AG09309 (cell line): Measurements from ENCODE around the gene SERP2.

Source experiments
- DNase-seq: peaks from one replicate; pipeline ENCODE4 v3.0.0-alpha.2; 2010; ENCODE audit warnings: low read depth
- H3K4me3 ChIP-seq: 2 replicates; pipeline ENCODE4 v1.5.1; 2011; ENCODE audit warnings: mild to moderate bottlenecking, low read depth, low read length, moderate library complexity; ENCODE audit not compliant: control insufficient read depth
- TF ChIP-seq, protein P1 (sequence below): IDR thresholded peaks from 2 replicates; pipeline ENCODE4 v1.5.1; 2011; ENCODE audit warnings: mild to moderate bottlenecking, low read depth, low read length, inconsistent platforms; ENCODE audit not compliant: insufficient read depth, control insufficient read depth; ENCODE audit errors: missing control alignments

The SERP2 gene

DNA sequence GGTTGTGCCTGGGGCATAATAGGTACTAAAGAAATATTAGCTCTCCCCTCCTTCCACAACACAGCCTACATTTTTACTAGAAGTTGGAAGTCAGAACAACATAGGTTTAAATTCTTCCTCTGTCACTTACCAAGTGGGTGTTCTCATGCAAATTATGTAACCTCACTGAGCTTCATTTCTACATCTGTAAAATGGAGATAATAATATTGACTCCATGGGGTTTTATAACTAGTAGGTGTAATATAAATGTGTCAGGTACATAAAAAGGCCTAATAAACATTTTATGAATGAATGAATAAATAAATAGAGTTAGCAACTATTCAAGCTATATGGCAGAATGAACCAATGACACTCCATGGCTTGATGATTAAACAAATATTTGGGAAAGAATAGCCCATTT lies 27.1 kb upstream of the SERP2 start:
- no peak overlapping the region for H3K4me3 ChIP-seq
- no peak for DNase-seq
- TF ChIP-seq, protein P1, sequence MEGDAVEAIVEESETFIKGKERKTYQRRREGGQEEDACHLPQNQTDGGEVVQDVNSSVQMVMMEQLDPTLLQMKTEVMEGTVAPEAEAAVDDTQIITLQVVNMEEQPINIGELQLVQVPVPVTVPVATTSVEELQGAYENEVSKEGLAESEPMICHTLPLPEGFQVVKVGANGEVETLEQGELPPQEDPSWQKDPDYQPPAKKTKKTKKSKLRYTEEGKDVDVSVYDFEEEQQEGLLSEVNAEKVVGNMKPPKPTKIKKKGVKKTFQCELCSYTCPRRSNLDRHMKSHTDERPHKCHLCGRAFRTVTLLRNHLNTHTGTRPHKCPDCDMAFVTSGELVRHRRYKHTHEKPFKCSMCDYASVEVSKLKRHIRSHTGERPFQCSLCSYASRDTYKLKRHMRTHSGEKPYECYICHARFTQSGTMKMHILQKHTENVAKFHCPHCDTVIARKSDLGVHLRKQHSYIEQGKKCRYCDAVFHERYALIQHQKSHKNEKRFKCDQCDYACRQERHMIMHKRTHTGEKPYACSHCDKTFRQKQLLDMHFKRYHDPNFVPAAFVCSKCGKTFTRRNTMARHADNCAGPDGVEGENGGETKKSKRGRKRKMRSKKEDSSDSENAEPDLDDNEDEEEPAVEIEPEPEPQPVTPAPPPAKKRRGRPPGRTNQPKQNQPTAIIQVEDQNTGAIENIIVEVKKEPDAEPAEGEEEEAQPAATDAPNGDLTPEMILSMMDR = no peak

DNA sequence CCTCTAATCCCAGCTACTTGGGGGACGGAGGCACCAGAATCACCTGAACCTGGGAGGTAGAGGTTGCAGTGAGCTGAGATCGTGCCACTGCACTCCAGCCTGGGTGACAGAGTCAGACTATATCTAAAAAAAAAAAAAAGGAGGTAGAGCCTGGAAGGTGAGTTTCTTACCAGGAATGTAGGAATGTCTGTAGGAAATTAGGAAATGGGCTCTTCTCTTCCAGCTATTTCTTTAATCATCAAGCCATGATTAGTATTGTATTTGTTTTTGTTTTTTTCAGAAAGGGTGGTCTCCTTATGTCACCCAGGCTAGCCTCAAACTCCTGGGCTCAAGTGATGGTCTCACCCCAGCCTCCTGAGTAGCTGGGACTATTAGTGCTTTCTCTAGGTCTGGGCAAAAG lies 26.3 kb upstream of the SERP2 start:
- TF ChIP-seq, protein P1 = no peak

DNA sequence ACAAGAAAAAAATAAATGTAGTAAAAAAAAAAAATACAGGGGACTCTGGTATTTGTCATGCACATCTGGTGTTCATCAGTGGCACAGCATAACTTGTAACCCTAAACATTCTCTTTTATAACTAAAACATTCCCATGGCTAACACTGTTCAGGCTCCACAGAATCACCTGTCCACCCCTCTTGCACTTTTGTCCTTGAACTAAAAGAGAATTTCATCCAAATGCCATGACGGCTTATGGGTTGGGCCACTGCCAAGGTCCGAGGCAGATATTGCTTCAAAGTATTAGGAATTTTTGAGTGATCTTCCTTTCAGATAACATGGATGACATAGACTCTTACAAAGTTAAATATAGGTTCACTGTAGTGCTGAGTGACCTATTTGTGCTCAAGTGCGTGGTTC lies 25.7 kb upstream of the SERP2 start:
- no peak for DNase-seq
- TF ChIP-seq, protein P1 = no peak
- no peak overlapping the region for H3K4me3 ChIP-seq

More for the DNA sequence above, 26.3 kb upstream of the SERP2 start:
- H3K4me3 ChIP-seq = no peak overlapping the region
- no peak for DNase-seq

DNA sequence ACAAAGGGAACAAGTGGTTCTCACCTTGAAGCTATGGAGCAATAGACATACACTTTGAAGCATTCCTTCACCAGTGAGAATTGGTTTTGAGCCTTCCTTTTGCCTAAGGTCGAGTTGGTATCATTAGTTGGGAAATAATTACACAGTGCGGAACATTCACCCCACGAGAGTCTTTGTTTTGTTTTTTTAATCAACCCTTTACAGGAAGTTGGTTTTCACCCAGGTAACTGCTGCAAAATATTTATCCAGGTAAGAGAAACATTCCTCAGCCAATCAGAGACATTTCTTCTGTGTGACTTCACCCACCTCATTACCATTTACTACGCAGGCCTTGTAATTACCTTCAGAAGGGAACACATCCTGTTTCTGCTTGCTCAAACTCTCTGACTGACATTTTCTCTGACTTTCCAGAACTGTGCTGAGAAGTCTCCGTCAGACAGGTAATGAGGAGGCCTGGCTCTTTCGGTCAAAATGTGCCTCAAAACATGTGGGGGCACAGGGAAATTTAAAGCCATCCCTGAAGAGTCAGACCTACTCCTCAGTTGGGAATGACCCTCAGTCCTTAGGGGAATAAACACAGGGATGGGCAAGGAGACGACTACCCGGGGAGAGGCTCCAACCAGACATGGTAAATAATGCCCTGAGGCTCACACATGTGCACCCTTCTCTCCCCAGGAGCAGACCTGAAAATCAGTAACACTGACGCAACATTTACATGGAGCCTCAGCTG lies 22.7 kb upstream of the SERP2 start:
- TF ChIP-seq, protein P1 = no peak

DNA sequence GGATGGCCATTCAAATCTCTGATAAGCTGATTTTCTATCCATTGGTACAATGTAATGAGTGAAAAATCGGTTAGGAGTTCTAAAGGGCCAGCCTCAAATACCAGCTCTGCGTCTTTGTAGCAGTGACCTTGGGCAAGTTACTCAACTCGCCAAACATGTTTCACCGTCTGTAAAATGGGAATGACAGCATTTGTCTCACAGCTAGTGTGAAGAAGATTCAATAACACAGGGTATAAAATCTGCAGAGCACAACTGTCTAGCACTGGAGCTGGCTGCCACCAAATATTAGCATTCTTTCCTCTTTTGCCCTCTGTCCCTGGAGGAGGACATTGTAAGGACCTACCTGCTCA lies 22.1 kb upstream of the SERP2 start:
- no peak overlapping the region for H3K4me3 ChIP-seq
- no peak for DNase-seq
- TF ChIP-seq, protein P1 = no peak

More for the DNA sequence above, 22.7 kb upstream of the SERP2 start:
- DNase-seq = no peak
- H3K4me3 ChIP-seq = no peak overlapping the region

DNA sequence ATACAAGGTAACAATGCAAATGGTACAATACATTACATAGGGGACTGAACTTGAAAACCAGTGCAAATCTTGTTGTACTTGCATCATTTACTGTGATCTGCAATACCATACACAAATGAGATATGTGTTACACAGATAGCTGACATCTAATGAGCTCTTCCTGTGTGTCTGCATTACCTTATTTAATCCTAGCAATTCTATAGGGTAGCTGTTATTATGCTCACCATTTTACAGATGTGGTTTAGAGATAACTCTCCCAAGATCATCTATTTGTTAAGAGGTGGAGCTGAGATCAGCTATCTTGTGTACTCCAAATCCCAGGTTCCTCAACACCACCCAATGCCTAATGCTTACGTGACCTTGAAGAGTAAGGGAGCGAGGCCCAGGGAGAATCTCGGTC lies 21.4 kb upstream of the SERP2 start:
- no peak overlapping the region for H3K4me3 ChIP-seq
- TF ChIP-seq, protein P1 = no peak
- no peak for DNase-seq
